ENCODE results near the gene SLITRK2.
A peak's percentile ranks its signal among the peaks of the same experiment; 100 is the strongest.

Gene SLITRK2

DNA sequence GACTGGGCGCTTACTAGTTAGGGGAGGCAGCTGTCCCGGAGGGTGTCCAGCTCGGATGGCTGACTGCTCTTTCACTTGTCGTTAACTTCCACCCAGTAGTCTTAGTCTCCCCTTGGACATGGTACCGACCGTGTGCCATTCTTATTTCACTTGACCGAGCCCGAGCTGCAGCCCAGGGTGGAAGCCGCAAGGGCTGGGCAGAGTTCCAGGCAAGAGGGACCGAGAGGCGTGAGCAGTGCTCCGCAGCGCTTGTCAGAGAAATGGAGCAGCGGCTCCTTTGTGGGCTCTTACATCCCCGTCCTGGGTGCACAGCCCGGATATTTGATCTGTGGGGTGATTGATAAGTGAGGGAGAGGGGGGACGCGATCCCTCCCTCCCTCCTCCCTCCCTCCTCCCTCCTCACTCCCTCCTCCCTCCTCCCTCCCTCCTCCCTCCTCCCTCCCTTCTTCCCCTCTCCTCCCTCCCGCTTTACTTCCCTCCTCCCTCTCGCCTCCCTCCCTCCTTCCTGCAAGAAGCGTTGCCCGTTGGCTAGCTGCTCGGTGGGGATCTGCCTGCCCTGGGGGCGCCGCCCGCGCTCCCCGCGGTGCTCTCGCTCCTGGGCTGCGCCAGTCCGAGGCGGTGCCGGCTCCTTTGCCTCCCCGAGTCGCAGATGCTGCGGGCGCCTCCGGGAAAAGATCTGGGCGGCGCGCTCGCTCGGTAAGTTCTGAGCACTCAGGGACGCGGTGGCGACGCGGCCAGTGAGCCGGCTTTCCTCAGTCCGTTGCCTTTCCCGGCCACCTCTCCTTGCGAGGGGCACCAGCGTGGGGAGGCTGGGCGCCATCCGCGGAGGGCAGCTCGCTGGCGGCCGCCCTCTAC lies at the start of gene SLITRK2:
SLITRK2 (plus strand) TSS at position 499 of the 855 bp plus-strand sequence. CDS start 4,597 bp downstream, outside the sequence.
- FAIRE-seq: no peak

DNA sequence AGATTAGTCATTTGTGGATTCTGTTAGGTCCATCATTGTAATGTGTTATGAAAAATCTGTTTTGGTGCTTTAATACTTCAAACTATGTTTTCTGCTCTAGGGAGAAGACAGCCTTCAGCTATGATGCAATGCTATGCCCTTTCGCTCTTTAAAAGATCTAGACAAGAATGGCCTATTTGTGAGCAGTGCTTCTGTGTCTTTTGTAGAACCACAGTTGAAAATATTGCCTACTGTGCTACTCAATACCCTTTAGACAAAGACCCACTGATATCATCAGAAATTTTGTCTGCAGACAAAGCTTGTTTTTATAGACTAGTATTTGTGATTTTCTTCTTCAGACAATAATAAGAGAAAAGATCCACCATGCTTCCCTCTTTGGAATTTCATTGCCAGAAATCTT lies 44.6 kb upstream of the SLITRK2 start:
- FAIRE-seq: no peak

DNA sequence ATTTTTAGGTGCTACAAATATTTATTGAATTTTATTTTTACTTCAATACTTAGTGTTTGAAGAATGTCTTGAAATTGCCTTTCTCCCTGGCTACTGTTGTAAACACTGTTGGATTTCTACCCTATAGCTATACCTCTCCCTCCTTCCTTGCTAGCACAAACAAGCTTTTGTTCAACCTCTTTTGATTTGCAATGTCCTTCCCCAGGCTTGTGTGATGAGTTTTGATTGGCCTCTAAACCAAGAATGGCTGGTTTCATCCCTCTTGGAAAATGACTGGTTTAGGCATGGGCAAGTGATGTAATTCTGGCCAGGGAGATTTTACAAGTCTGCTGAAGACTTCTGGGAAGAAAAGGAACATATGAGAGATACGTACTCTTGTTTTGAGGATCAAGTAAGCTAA lies 25.3 kb upstream of the SLITRK2 start:
- FAIRE-seq: no peak

GRCh38 chrX:145803508-145803907 lies 14.1 kb upstream of the SLITRK2 start:
- FAIRE-seq: no peak

- no peak for FAIRE-seq
Observed at GRCh38 chrX:145813081-145813480, 4.5 kb upstream of the SLITRK2 start.

DNA sequence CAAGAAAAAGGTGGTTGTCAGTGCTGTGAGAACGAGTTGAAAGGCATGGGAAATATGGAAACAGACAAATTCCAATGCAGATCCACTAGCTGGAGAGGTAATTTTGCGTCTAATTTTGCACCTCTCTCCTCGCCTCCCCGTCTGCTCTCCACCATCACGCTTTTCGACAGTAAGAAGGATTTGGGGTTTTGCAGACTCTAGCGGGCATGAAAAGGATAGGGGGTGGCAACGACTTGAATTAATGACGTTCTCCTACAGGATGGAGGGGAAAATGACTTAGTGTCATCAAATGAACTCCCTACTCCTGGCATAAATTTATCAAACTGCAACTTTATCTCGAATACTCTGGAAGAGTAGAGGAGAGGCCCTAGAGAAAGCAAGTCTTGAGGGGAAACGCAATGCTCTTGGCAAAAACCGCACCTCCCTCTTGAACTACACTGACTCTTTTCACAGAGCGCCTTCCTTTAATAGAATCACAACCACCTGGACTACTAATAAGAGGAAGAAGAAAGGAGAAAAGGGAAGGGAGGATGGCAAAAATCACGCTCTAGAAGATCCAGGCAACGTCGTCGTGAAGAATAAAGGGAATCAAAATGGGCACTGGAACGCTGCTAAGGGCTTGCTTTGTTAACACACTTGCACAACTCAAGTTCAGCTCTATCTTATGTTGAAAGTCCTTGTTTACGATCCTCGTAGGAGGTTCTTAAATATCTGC lies 871 bp upstream of the SLITRK2 start:
- FAIRE-seq: no peak

- no peak for FAIRE-seq
Observed at GRCh38 chrX:145818186-145819113, 821 bp downstream of the SLITRK2 start.

DNA sequence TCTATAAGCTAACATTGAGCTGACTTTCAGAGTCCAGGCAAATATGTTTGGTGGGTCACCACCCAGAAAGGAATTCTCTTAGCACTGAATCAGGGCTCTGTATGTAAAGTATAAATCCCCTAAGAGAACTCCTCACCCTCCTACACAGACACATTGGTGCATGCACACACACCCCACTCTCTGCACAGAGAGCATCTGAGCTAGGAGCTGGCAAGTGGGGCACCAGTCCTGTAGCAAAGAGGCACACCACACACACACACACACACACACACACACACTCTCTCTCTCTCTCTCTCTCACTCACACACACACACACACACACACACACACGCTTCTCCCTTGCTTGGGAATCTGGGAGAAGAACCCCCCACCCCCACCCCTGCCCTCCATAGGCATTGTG lies 3.2 kb downstream of the SLITRK2 start:
- no peak for FAIRE-seq

DNA sequence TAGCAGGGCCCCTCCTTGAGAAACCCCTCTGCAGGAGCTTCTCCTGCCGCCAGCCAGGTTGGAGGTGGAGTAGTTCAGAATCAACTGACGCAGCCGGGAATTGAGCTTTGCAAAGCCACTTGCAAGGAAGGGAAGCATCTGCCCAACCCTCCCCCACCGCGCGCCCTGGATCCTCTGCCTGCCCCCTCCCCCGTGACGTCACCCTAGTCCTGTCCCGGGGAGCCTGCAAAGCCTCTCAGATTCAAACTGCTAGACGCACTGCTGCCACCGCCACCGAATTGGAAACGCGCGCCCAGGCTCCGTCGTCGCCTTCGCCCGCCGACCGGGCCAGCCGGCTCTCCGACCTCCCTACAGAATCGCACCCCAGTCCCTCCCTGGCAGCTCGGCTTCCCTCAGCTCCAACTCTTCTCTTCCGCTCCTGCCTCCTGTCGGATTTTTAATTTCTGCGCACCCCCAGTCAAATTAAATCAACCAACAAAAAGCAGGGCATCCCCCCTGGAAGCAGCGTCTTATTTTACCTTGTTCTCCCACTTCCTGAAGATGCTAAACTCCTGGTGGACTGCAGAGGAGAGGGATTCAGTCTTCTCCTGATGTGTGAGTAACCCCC lies 3.8 kb downstream of the SLITRK2 start:
- no peak for FAIRE-seq

DNA sequence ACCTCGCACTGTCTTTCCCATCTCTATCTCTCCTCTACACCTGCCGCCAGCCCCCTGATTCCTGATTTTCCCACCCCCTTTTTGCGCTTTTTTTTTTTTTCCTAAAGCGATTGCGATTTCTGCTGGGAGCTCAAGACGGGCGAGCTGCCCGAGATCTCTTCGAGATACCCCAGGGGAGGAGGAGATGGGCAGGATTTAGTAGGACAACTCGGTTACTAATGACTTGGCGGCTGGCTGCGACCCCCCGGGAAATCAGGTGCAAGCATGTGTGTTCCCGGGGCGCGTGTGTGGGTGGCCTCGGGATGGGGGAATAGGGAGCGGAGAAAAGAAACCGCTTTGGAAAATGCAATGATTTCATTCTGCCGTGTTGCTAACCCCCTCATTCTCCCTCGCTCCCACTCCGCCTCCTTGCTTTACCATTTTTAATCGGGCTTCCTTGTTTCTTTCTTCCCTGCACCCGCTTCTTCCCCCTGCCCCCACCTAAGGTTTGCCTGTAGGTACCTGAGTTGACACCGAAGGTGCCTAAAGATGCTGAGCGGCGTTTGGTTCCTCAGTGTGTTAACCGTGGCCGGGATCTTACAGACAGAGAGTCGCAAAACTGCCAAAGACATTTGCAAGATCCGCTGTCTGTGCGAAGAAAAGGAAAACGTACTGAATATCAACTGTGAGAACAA lies 4.4 kb downstream of the SLITRK2 start:
- FAIRE-seq: no peak

DNA sequence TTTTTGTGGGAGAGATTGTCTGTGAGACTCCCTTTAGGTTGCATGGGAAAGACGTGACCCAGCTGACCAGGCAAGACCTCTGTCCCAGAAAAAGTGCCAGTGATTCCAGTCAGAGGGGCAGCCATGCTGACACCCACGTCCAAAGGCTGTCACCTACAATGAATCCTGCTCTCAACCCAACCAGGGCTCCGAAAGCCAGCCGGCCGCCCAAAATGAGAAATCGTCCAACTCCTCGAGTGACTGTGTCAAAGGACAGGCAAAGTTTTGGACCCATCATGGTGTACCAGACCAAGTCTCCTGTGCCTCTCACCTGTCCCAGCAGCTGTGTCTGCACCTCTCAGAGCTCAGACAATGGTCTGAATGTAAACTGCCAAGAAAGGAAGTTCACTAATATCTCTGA lies 5.5 kb downstream of the SLITRK2 start:
- no peak for FAIRE-seq

DNA sequence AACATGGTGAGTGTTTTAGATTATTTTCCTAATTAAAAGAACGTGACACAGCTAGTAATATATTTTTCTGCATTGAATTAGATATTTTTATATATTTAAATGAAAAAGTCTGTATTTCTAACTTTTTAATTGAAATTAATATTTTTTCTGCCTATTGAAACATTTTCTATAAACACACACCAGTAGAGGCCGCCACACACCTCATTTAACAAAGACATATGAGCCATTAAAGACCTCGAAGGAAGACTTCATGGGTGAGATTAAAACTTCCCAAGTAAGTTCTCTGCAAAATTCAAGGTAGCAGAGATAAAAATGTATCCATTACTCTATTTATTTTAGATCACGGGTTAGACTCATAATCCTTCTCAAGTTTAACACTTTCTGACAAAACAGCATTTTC lies 8.3 kb downstream of the SLITRK2 start:
- peak; percentile 93 for FAIRE-seq

GRCh38 chrX:145826466-145826865 lies 8.8 kb downstream of the SLITRK2 start:
- FAIRE-seq: no peak

- FAIRE-seq: no peak
Observed at GRCh38 chrX:145832796-145833195, 15.2 kb downstream of the SLITRK2 start.

- no peak for FAIRE-seq
Observed at GRCh38 chrX:145840531-145840930, 22.9 kb downstream of the SLITRK2 start.

DNA sequence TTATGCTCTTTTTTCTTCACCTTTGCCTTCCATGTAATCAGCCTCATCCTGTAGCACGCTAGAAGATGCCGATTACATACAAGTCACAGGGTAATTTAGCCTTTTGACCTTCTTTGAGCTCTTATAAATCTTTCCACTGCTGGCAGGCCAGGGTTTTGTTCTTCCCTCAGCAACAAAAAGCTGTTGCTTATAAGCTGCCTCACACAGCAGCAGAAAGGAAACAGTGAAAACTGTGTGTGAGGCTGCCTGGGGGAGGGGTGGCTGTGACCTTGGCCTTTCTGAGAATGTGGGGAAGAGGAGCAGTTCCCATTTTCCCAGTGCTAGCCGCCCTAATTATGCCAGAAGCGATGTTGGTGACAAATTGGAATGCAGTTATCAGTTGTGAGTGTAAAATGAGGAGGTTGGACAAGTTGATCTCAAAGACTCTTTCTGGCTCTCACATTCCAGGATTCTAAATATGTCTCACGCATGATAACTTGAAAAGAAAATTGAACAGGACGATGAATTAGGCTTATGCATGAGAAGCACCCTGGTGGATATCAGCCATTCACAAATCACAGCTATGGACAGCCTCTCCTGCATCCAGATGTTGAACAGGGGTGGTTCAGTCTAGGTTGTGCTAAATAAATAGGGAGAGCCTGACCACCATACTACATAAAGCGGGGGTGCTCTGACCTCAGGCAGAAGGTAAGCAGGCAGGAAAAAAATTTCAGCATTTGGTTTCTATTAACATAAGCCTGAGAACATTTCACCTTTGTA lies 25.7 kb downstream of the SLITRK2 start:
- no peak for FAIRE-seq

- FAIRE-seq: no peak
Observed at GRCh38 chrX:145844886-145845285, 27.3 kb downstream of the SLITRK2 start.

- FAIRE-seq: no peak
Observed at GRCh38 chrX:145848448-145848847, 30.8 kb downstream of the SLITRK2 start.

DNA sequence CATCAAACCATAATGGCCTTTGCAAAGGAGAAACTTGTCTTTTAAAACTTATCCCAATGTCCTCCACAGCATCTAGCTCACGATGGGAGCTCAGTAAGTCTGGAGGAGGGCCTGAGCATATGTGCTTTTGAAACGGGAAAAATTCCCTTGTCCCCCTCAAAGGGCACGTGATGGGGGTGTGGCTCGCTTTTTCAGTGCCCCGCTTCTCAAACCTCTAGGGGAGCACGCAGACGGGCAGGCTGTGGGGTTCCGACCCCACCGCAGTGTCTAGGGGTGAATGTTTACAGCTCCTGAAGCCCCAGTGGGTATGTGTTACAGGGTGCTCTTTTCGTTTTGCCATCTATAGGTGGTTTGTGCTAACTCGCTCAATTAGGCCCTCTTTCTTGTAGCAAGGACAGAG lies 31.2 kb downstream of the SLITRK2 start:
- no peak for FAIRE-seq

GRCh38 chrX:145853181-145853580 lies 35.6 kb downstream of the SLITRK2 start:
- FAIRE-seq: no peak

GRCh38 chrX:145856181-145856580 lies 38.6 kb downstream of the SLITRK2 start:
- FAIRE-seq: no peak
